HEK293T (cell line): ENCODE results near the gene PDE7B.

Experiments
- ARNT ChIP-seq: fragments of 450-650 bp; IDR thresholded peaks from 2 replicates; pipeline ENCODE4 v1.6.1; 2017; ENCODE audit warnings: mild to moderate bottlenecking
- BHLHE40 ChIP-seq: fragments of 450-650 bp; IDR thresholded peaks from 2 replicates; pipeline ENCODE4 v1.6.1; 2016; ENCODE audit warnings: mild to moderate bottlenecking, moderate library complexity, borderline replicate concordance
- CTBP1 ChIP-seq: fragments of 450-650 bp; IDR thresholded peaks from 2 replicates; pipeline ENCODE4 v1.6.1; 2016; ENCODE audit warnings: borderline replicate concordance
- FOXA1 ChIP-seq: fragments of 450-650 bp; IDR thresholded peaks from 2 replicates; pipeline ENCODE4 v1.6.1; 2016; ENCODE audit warnings: mild to moderate bottlenecking
- FOXK2 ChIP-seq: fragments of 450-650 bp; IDR thresholded peaks from 2 replicates; pipeline ENCODE4 v1.6.1; 2016; ENCODE audit warnings: mild to moderate bottlenecking
- FOXM1 ChIP-seq: fragments of 450-650 bp; IDR thresholded peaks from 2 replicates; pipeline ENCODE4 v1.6.1; 2017; ENCODE audit warnings: mild to moderate bottlenecking, borderline replicate concordance
- L3MBTL2 ChIP-seq: fragments of 450-650 bp; conservative IDR thresholded peaks from 2 replicates; pipeline ENCODE4 v1.6.1; 2016; ENCODE audit warnings: mild to moderate bottlenecking
- NFRKB ChIP-seq: fragments of 450-650 bp; IDR thresholded peaks from 2 replicates; pipeline ENCODE4 v1.6.1; 2016; ENCODE audit warnings: mild to moderate bottlenecking, moderate library complexity
- SP1 ChIP-seq: fragments of 450-650 bp; IDR thresholded peaks from 2 replicates; pipeline ENCODE4 v1.6.1; 2017
- SUZ12 ChIP-seq: fragments of 450-650 bp; IDR thresholded peaks from 2 replicates; pipeline ENCODE4 v1.6.1; 2016; ENCODE audit warnings: mild to moderate bottlenecking
- TARDBP ChIP-seq: fragments of 450-650 bp; IDR thresholded peaks from 2 replicates; pipeline ENCODE4 v1.6.1; 2016

GRCh38 chr6:135932651-135933050, 81.2 kb downstream of the PDE7B start:
- TF ChIP-seq L3MBTL2 (no peak), BHLHE40 (no peak), SUZ12 (no peak), FOXM1 (no peak), SP1 (no peak), ARNT (no peak), TARDBP (no peak), NFRKB (no peak), CTBP1 (no peak), FOXA1 (no peak), FOXK2 (no peak)
